Panc1 (cell line): Measurements from ENCODE around the gene OR1J4. TPM values are rescaled to one million over a fixed set of nuclear protein-coding genes. Genes with fewer than 3 reads are reported as not detected.

Experiments used
- ATAC-seq: fragments of 200-7000 bp; cut with Tn5 transposase; 2 replicates; pipeline ENCODE4 v1.9.1; 2020; ENCODE audit warnings: mild to moderate bottlenecking, moderate library complexity
- BruUV-seq: library from RNA; stranded (reverse); fragments of 400-500 nt; replicated peaks from 2 replicates; lab custom pipeline; 2021; lab: Mats Ljungman, UMichigan
- CTCF ChIA-PET: fragments of 300-600 bp; sonication (Branson Sonifier 250); formaldehyde crosslinking; loops from one replicate; lab custom pipeline; 2022; ENCODE audit warnings: antibody characterized with exemption; lab: Charles Lee
- POLR2A ChIA-PET: fragments of 300-600 bp; sonication (Branson Sonifier 250); formaldehyde crosslinking; loops from one replicate; lab custom pipeline; 2022; ENCODE audit warnings: antibody characterized with exemption; lab: Charles Lee
- DNase-seq: peaks from one replicate; pipeline ENCODE4 v3.0.0-alpha.2; 2010; ENCODE audit warnings: low read depth, low spot score
- H3K27ac ChIP-seq: 2 replicates; pipeline ENCODE4 v1.5.1; 2011; ENCODE audit warnings: mild to moderate bottlenecking, low read length, inconsistent platforms
- H3K27me3 ChIP-seq: fragments of 200-500 bp; sonication (Bioruptor generic); 2 replicates; pipeline ENCODE4 v1.6.0; 2014; ENCODE audit warnings: low read length, inconsistent platforms; ENCODE audit not compliant: control insufficient read depth, insufficient read depth
- H3K36me3 ChIP-seq: fragments of 200-500 bp; sonication (Bioruptor generic); 2 replicates; pipeline ENCODE4 v1.5.1; 2014; ENCODE audit warnings: inconsistent platforms, mild to moderate bottlenecking, low read length, moderate library complexity; ENCODE audit not compliant: control insufficient read depth, insufficient read depth
- H3K4me1 ChIP-seq: 2 replicates; pipeline ENCODE4 v1.5.1; 2011; ENCODE audit warnings: inconsistent platforms, mild to moderate bottlenecking, low read length, moderate library complexity; ENCODE audit not compliant: control insufficient read depth, insufficient read depth
- H3K4me3 ChIP-seq, 2 experiments: 2 replicates each; pipeline ENCODE4 v1.5.1; 2011 to 2012; ENCODE audit warnings: low read depth in 2 of 2, low read length in 2 of 2, mild to moderate bottlenecking in 2 of 2, inconsistent platforms in 1 of 2, moderate library complexity in 1 of 2
- H3K9me3 ChIP-seq: fragments of 200-500 bp; sonication (Bioruptor generic); 2 replicates; pipeline ENCODE4 v1.5.1; 2014; ENCODE audit warnings: low read depth, mild to moderate bottlenecking, inconsistent platforms, low read length, moderate library complexity; ENCODE audit not compliant: control insufficient read depth, insufficient read depth
- POLR2AphosphoS5 ChIP-seq: IDR thresholded peaks from 2 replicates; pipeline ENCODE4 v1.6.1; 2012; ENCODE audit warnings: mild to moderate bottlenecking, low read depth, low read length, moderate library complexity
- SIN3A ChIP-seq: IDR thresholded peaks from 2 replicates; pipeline ENCODE4 v1.6.1; 2012; ENCODE audit warnings: low read depth, mild to moderate bottlenecking, low read length, moderate library complexity, borderline replicate concordance; ENCODE audit not compliant: insufficient read depth
- TCF7L2 ChIP-seq: IDR thresholded peaks from 2 replicates; pipeline ENCODE4 v1.6.1; 2011; ENCODE audit warnings: mild to moderate bottlenecking, low read depth, low read length, inconsistent platforms
- in situ Hi-C: cut with HindIII; loops from 2 replicates; pipeline ENCODE4 v1.10.0; 2016; ENCODE audit warnings: low sequenced_read_pairs, low pct_unique_long_range_greater_than_20kb
- intact Hi-C: fragments of 100-400 bp; cut with micrococcal nuclease; formaldehyde crosslinking; loops from one replicate; pipeline ENCODE4 v1.10.0; 2022; ENCODE audit not compliant: unreplicated experiment
- total RNA-seq: library from RNA; stranded (reverse); gene quantifications from one replicate; pipeline ENCODE4 v1.2.1, GENCODE V29; 2021; ENCODE audit not compliant: unreplicated experiment
- TF ChIP-seq, protein P1 (sequence below): fragments of 450-650 bp; IDR thresholded peaks from 2 replicates; pipeline ENCODE4 v1.5.1; 2017; ENCODE audit warnings: mild to moderate bottlenecking
- TF ChIP-seq, protein P2 (sequence below), 2 experiments: IDR thresholded peaks; 2 replicates each; pipeline ENCODE4 v1.6.1; 2011 to 2012; ENCODE audit warnings: low read depth in 2 of 2, control low read depth in 1 of 2, low read length in 1 of 2, mild to moderate bottlenecking in 1 of 2, moderate library complexity in 1 of 2; ENCODE audit not compliant: insufficient read depth in 1 of 2

Gene OR1J4
- total RNA-seq, 1 experiment from 2014 or later, result not detected

DNA sequence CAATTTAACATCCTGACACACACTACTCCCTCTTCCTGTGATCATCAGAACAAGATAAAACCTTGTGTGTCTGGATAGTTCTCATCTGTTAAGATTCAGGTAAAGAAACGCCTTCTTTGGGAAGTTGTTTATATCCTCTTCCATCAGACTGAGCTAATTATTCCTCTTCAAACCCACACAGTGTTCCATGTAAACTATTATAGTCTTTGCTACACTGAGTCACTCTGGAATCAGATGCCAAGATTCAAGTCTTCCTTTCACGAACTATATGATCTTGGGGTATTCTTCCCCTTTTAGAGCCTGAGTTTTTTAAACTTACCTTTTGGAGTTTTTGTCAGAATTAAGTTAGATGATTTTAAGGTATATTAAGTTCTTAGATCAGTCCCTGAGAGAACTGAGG lies 43.2 kb upstream of the OR1J4 start:
- TF ChIP-seq, protein P1, sequence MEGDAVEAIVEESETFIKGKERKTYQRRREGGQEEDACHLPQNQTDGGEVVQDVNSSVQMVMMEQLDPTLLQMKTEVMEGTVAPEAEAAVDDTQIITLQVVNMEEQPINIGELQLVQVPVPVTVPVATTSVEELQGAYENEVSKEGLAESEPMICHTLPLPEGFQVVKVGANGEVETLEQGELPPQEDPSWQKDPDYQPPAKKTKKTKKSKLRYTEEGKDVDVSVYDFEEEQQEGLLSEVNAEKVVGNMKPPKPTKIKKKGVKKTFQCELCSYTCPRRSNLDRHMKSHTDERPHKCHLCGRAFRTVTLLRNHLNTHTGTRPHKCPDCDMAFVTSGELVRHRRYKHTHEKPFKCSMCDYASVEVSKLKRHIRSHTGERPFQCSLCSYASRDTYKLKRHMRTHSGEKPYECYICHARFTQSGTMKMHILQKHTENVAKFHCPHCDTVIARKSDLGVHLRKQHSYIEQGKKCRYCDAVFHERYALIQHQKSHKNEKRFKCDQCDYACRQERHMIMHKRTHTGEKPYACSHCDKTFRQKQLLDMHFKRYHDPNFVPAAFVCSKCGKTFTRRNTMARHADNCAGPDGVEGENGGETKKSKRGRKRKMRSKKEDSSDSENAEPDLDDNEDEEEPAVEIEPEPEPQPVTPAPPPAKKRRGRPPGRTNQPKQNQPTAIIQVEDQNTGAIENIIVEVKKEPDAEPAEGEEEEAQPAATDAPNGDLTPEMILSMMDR, result no peak
- TF ChIP-seq POLR2AphosphoS5, result no peak
- TF ChIP-seq TCF7L2, result no peak
- no peak for TF ChIP-seq SIN3A
- TF ChIP-seq, protein P2, sequence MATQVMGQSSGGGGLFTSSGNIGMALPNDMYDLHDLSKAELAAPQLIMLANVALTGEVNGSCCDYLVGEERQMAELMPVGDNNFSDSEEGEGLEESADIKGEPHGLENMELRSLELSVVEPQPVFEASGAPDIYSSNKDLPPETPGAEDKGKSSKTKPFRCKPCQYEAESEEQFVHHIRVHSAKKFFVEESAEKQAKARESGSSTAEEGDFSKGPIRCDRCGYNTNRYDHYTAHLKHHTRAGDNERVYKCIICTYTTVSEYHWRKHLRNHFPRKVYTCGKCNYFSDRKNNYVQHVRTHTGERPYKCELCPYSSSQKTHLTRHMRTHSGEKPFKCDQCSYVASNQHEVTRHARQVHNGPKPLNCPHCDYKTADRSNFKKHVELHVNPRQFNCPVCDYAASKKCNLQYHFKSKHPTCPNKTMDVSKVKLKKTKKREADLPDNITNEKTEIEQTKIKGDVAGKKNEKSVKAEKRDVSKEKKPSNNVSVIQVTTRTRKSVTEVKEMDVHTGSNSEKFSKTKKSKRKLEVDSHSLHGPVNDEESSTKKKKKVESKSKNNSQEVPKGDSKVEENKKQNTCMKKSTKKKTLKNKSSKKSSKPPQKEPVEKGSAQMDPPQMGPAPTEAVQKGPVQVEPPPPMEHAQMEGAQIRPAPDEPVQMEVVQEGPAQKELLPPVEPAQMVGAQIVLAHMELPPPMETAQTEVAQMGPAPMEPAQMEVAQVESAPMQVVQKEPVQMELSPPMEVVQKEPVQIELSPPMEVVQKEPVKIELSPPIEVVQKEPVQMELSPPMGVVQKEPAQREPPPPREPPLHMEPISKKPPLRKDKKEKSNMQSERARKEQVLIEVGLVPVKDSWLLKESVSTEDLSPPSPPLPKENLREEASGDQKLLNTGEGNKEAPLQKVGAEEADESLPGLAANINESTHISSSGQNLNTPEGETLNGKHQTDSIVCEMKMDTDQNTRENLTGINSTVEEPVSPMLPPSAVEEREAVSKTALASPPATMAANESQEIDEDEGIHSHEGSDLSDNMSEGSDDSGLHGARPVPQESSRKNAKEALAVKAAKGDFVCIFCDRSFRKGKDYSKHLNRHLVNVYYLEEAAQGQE (IDR thresholded peaks at IDR 0.05; ENCODE audit: insufficient read depth in 1 of 2, low read depth in 2 of 2, low read length in 1 of 2), result no peak
- POLR2A ChIA-PET, result no interaction called here
- intact Hi-C loops (no loop called here), in situ Hi-C loops (no loop called here)
- no peaks in the 10 kb centered on the region for H3K4me1 ChIP-seq
- peaks cover 5% of the 10 kb centered on the region for H3K27me3 ChIP-seq
- CTCF ChIA-PET, result no interaction called here
- H3K36me3 ChIP-seq, result no peaks in the 10 kb centered on the region
- DNase-seq (no peak), ATAC-seq (no peak)
- no peak overlapping the region for H3K4me3 ChIP-seq
- no TSS peak for BruUV-seq
- no peaks in the 10 kb centered on the region for H3K9me3 ChIP-seq
- no peak overlapping the region for H3K27ac ChIP-seq

DNA sequence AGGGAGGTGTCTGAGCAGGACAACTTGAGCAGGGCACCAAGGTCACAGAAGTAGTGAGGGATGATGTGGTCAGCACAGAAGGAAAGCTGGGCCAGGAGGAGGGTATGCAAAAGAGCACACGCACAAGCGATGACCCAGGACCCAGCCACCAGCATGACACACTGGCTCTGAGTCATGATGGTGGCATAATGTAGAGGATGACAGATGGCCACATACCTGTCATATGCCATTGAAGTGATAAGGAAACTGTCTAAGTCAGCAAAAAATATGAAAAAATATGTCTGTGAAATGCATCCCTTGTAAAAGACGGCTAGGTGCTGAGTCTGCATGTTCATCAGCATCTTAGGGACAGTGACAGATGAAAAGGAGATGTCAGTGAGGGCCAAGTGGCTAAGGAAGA lies 41.6 kb upstream of the OR1J4 start:
- CTCF ChIA-PET, result no interaction called here
- Histone ChIP-seq H3K27me3 (peaks cover 5% of the 10 kb centered on the region), H3K9me3 (no peaks in the 10 kb centered on the region), H3K36me3 (no peaks in the 10 kb centered on the region), H3K4me3 (no peak overlapping the region), H3K4me1 (no peaks in the 10 kb centered on the region), H3K27ac (no peak overlapping the region)
- no TSS peak for BruUV-seq
- POLR2A ChIA-PET, result no interaction called here
- intact Hi-C loops (no loop called here), in situ Hi-C loops (no loop called here)
- DNase-seq (no peak), ATAC-seq (no peak)
- TF ChIP-seq, protein P2 (IDR thresholded peaks at IDR 0.05; ENCODE audit: insufficient read depth in 1 of 2, low read depth in 2 of 2, low read length in 1 of 2), result no peak
- TF ChIP-seq SIN3A, result no peak
